ENCODE measurements around the gene FAM193A.

The FAM193A gene

DNA sequence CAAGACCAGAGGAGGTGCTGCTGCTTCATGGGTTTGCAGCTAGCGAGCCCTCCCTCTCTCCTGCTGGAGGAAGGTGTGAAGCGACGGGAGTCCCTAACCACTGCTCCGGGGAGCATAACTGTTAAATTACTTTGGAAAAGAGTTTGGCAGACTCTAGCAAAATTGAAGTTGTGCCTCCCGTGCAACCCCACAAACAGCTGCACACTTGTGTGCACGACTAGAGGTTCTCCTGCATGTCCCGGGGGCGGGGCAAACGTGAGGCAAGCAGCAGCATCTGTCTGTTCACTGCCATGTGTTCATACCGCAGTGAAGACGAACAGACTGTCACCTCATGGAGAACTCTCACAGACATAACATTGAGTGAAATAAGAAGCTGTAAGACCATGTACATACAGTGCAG lies 185.1 kb downstream of the FAM193A start:
- Histone ChIP-seq H3K27me3 (ENCODE audit: low read length) (no peaks in the 10 kb centered on the region), H3K9me3 (ENCODE audit: insufficient read depth, low read length) (no peaks in the 10 kb centered on the region), H3K27ac (ENCODE audit: low read depth, low read length) (no peak overlapping the region), H3K9me2 (replicated peaks; ENCODE audit: insufficient read depth, low read length) (no peaks in the 10 kb centered on the region), H3K4me3 (ENCODE audit: insufficient read depth, low read length, poor library complexity, severe bottlenecking) (no peak overlapping the region), H2AFZ (ENCODE audit: low read depth, low read length, severe bottlenecking) (no peak overlapping the region), H3F3A (ENCODE audit: insufficient read depth) (peaks cover 4% of the 10 kb centered on the region; the same call in 1 of the 2 replicates), H3K79me2 (ENCODE audit: insufficient read depth, low read length) (no peaks in the 10 kb centered on the region), H3K36me3 (ENCODE audit: low read length) (peaks cover 8% of the 10 kb centered on the region; the same call in 1 of the 2 replicates), H4K20me1 (ENCODE audit: low read depth, low read length) (no peaks in the 10 kb centered on the region), H3K9ac (ENCODE audit: low read length) (no peak overlapping the region), H3K4me2 (ENCODE audit: low read depth, low read length, poor library complexity, severe bottlenecking) (no peak overlapping the region)
- no peak for TF ChIP-seq EZH2phosphoT487 (conservative IDR thresholded peaks at IDR 0.05; ENCODE audit: low read length)
- TF ChIP-seq, protein P1, sequence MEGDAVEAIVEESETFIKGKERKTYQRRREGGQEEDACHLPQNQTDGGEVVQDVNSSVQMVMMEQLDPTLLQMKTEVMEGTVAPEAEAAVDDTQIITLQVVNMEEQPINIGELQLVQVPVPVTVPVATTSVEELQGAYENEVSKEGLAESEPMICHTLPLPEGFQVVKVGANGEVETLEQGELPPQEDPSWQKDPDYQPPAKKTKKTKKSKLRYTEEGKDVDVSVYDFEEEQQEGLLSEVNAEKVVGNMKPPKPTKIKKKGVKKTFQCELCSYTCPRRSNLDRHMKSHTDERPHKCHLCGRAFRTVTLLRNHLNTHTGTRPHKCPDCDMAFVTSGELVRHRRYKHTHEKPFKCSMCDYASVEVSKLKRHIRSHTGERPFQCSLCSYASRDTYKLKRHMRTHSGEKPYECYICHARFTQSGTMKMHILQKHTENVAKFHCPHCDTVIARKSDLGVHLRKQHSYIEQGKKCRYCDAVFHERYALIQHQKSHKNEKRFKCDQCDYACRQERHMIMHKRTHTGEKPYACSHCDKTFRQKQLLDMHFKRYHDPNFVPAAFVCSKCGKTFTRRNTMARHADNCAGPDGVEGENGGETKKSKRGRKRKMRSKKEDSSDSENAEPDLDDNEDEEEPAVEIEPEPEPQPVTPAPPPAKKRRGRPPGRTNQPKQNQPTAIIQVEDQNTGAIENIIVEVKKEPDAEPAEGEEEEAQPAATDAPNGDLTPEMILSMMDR (IDR thresholded peaks at IDR 0.05; ENCODE audit: insufficient read depth, low read length, poor library complexity, severe bottlenecking), result no peak

GRCh38 chr4:2722033-2722432 lies 185.6 kb downstream of the FAM193A start:
- H3K4me2 ChIP-seq (ENCODE audit: low read depth, low read length, poor library complexity, severe bottlenecking), result no peak overlapping the region
- no peaks in the 10 kb centered on the region for H3K79me2 ChIP-seq (ENCODE audit: insufficient read depth, low read length)
- H3K27me3 ChIP-seq (ENCODE audit: low read length), result no peaks in the 10 kb centered on the region
- no peak overlapping the region for H3K27ac ChIP-seq (ENCODE audit: low read depth, low read length)
- peaks cover 8% of the 10 kb centered on the region; the same call in 1 of the 2 replicates for H3K36me3 ChIP-seq (ENCODE audit: low read length)
- H2AFZ ChIP-seq (ENCODE audit: low read depth, low read length, severe bottlenecking), result no peak overlapping the region
- H3K4me3 ChIP-seq (ENCODE audit: insufficient read depth, low read length, poor library complexity, severe bottlenecking), result no peak overlapping the region
- H3K9me2 ChIP-seq (replicated peaks; ENCODE audit: insufficient read depth, low read length), result no peaks in the 10 kb centered on the region
- no peaks in the 10 kb centered on the region for H4K20me1 ChIP-seq (ENCODE audit: low read depth, low read length)
- H3K9me3 ChIP-seq (ENCODE audit: insufficient read depth, low read length), result no peaks in the 10 kb centered on the region
- TF ChIP-seq, protein P1 (IDR thresholded peaks at IDR 0.05; ENCODE audit: insufficient read depth, low read length, poor library complexity, severe bottlenecking), result no peak
- H3K9ac ChIP-seq (ENCODE audit: low read length), result no peak overlapping the region
- peaks cover 4% of the 10 kb centered on the region; the same call in 1 of the 2 replicates for H3F3A ChIP-seq (ENCODE audit: insufficient read depth)

GRCh38 chr4:2723751-2724150 lies 187.3 kb downstream of the FAM193A start:
- H3K36me3 ChIP-seq (ENCODE audit: low read length), result peaks cover under 1% of the 10 kb centered on the region; the same call in 1 of the 2 replicates
- H3K9ac ChIP-seq (ENCODE audit: low read length), result no peak overlapping the region
- H3K27ac ChIP-seq (ENCODE audit: low read depth, low read length), result no peak overlapping the region
- H4K20me1 ChIP-seq (ENCODE audit: low read depth, low read length), result no peaks in the 10 kb centered on the region
- no peak overlapping the region for H3K4me2 ChIP-seq (ENCODE audit: low read depth, low read length, poor library complexity, severe bottlenecking)
- no peak overlapping the region for H2AFZ ChIP-seq (ENCODE audit: low read depth, low read length, severe bottlenecking)
- H3K27me3 ChIP-seq (ENCODE audit: low read length), result no peaks in the 10 kb centered on the region
- TF ChIP-seq, protein P1 (IDR thresholded peaks at IDR 0.05; ENCODE audit: insufficient read depth, low read length, poor library complexity, severe bottlenecking), result no peak
- no peak for TF ChIP-seq EZH2phosphoT487 (conservative IDR thresholded peaks at IDR 0.05; ENCODE audit: low read length)
- no peaks in the 10 kb centered on the region for H3K9me3 ChIP-seq (ENCODE audit: insufficient read depth, low read length)
- H3K9me2 ChIP-seq (replicated peaks; ENCODE audit: insufficient read depth, low read length), result no peaks in the 10 kb centered on the region
- peaks cover 4% of the 10 kb centered on the region; the same call in 1 of the 2 replicates for H3F3A ChIP-seq (ENCODE audit: insufficient read depth)
- no peaks in the 10 kb centered on the region for H3K79me2 ChIP-seq (ENCODE audit: insufficient read depth, low read length)
- no peak overlapping the region for H3K4me3 ChIP-seq (ENCODE audit: insufficient read depth, low read length, poor library complexity, severe bottlenecking)

Measured in SU-DHL-6 (cell line).